Tibial nerve (tissue), 4 donors: ENCODE data around the gene UNCX.

Source experiments
- EP300 ChIP-seq, 2 donors: sonication (generic); formaldehyde crosslinking; IDR thresholded peaks; one replicate each; pipeline ENCODE4 v1.6.1; 2017; ENCODE audit warnings: antibody characterized with exemption in 2 of 2, mild to moderate bottlenecking in 1 of 2
- POLR2A ChIP-seq, 2 donors: fragments of 450-650 bp; IDR thresholded peaks; one replicate each; pipeline ENCODE4 v1.6.1; 2017; ENCODE audit warnings: antibody characterized with exemption in 2 of 2, mild to moderate bottlenecking in 2 of 2, moderate library complexity in 2 of 2
- TF ChIP-seq, protein P1 (sequence below), 5 experiments: fragments of 200-600 bp in 3 of 5; fragments of 450-650 bp in 2 of 5; sonication (generic) in 3 of 5; IDR thresholded peaks; one replicate each; pipeline ENCODE4 v1.5.1; 2016 to 2019; ENCODE audit warnings: antibody characterized with exemption in 5 of 5, mild to moderate bottlenecking in 3 of 5, moderate library complexity in 2 of 5

DNA sequence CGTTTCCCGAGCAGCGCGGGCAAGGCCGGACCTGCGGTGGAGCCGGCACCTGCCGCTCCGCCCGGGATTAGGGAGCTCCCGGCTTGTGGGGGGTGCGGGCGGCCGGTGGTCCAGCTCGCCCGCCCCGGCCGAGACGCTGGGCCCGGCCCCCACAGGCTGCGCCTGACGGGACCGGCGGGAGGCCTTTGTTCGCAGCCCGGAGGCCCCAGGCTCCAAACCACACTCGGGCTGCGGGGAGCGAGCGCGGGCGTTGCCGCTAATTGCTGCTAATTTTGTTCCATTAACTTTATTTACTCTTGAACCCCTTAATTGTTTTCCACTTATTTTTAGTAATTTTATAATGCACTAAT, 9.6 kb downstream of the UNCX start:
- TF ChIP-seq, protein P1, sequence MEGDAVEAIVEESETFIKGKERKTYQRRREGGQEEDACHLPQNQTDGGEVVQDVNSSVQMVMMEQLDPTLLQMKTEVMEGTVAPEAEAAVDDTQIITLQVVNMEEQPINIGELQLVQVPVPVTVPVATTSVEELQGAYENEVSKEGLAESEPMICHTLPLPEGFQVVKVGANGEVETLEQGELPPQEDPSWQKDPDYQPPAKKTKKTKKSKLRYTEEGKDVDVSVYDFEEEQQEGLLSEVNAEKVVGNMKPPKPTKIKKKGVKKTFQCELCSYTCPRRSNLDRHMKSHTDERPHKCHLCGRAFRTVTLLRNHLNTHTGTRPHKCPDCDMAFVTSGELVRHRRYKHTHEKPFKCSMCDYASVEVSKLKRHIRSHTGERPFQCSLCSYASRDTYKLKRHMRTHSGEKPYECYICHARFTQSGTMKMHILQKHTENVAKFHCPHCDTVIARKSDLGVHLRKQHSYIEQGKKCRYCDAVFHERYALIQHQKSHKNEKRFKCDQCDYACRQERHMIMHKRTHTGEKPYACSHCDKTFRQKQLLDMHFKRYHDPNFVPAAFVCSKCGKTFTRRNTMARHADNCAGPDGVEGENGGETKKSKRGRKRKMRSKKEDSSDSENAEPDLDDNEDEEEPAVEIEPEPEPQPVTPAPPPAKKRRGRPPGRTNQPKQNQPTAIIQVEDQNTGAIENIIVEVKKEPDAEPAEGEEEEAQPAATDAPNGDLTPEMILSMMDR (IDR thresholded peaks at IDR 0.05): no peak
- no peak for TF ChIP-seq POLR2A (IDR thresholded peaks at IDR 0.05)
- TF ChIP-seq EP300 (IDR thresholded peaks at IDR 0.05): no peak
